ENCODE results near the gene HOXA7. TPM values are rescaled to one million over a fixed set of nuclear protein-coding genes. Genes with fewer than 3 reads are reported as not detected.

HOXA7 gene
- total RNA-seq, 1 experiment from 2014 or later: 2.6 TPM

- no peaks in the 10 kb centered on the region for H3K9me3 ChIP-seq (ENCODE audit: low read length)
- peak; percentile 52 for DNase-seq
- no peaks in the 10 kb centered on the region for H3F3A ChIP-seq (ENCODE audit: low read length, unreplicated experiment)
- no peaks in the 10 kb centered on the region for H3K9me2 ChIP-seq (replicated peaks; ENCODE audit: low read length)
- H3K27me3 ChIP-seq (ENCODE audit: low read length): no peaks in the 10 kb centered on the region
- TF ChIP-seq CTCF (conservative IDR thresholded peaks at IDR 0.05; ENCODE audit: low read depth, low read length) (0 out of 2 replicates have a peak, but pooled peaks have one; percentile 13), EZH2 (IDR thresholded peaks at IDR 0.05; ENCODE audit: low read length, unreplicated experiment) (no peak)
- H2AFZ ChIP-seq (ENCODE audit: low read length): peak overlapping the region; percentile 93
- ChIA-PET POLR2A (ENCODE audit: unreplicated experiment) (interaction anchor here (1.0 kb wide), 1 partner anchor 59 kb away, joined by 5 read pairs; no protein-coding TSS in a partner anchor), CTCF (no interaction called here)
- H3K4me2 ChIP-seq (ENCODE audit: low read length): peak overlapping the region; percentile 94
- peak; percentile 4 for ATAC-seq
- H3K4me3 ChIP-seq (ENCODE audit: low read length): peak overlapping the region; percentile 79
- H3K9ac ChIP-seq (ENCODE audit: low read length): peak overlapping the region; percentile 43
- H3K79me2 ChIP-seq (ENCODE audit: low read length): peaks cover 26% of the 10 kb centered on the region
- no TSS peak for BruUV-seq (replicated peaks)
- peaks cover 28% of the 10 kb centered on the region for H3K4me1 ChIP-seq (ENCODE audit: insufficient read depth, low read length)
- H3K36me3 ChIP-seq (ENCODE audit: low read depth, low read length): no peaks in the 10 kb centered on the region
- no peaks in the 10 kb centered on the region for H4K20me1 ChIP-seq (ENCODE audit: low read length)
- no peak overlapping the region for H3K27ac ChIP-seq (ENCODE audit: low read length)
- intact Hi-C loops (cut with micrococcal nuclease): no loop called here
Observed at GRCh38 chr7:27155816-27156507, 513 bp downstream of the HOXA7 start.

- no TSS peak for BruUV-seq (replicated peaks)
- H3K9ac ChIP-seq (ENCODE audit: low read length): peak overlapping the region; percentile 43; the same call in 1 of the 2 replicates
- peaks cover 26% of the 10 kb centered on the region for H3K4me1 ChIP-seq (ENCODE audit: insufficient read depth, low read length)
- H3K27ac ChIP-seq (ENCODE audit: low read length): no peak overlapping the region
- intact Hi-C loops (cut with micrococcal nuclease): no loop called here
- no peaks in the 10 kb centered on the region for H3K9me3 ChIP-seq (ENCODE audit: low read length)
- H3K27me3 ChIP-seq (ENCODE audit: low read length): no peaks in the 10 kb centered on the region
- peaks cover 31% of the 10 kb centered on the region for H3K79me2 ChIP-seq (ENCODE audit: low read length)
- no peak for DNase-seq
- H3K4me2 ChIP-seq (ENCODE audit: low read length): peak overlapping the region; percentile 94
- CTCF ChIA-PET: no interaction called here
- POLR2A ChIA-PET (ENCODE audit: unreplicated experiment): interaction anchor here (1.0 kb wide), 1 partner anchor 59 kb away, joined by 5 read pairs; no protein-coding TSS in a partner anchor
- H3K9me2 ChIP-seq (replicated peaks; ENCODE audit: low read length): no peaks in the 10 kb centered on the region
- no peaks in the 10 kb centered on the region for H3K36me3 ChIP-seq (ENCODE audit: low read depth, low read length)
- peak overlapping the region; percentile 79 for H3K4me3 ChIP-seq (ENCODE audit: low read length)
- no peaks in the 10 kb centered on the region for H3F3A ChIP-seq (ENCODE audit: low read length, unreplicated experiment)
- TF ChIP-seq EZH2 (IDR thresholded peaks at IDR 0.05; ENCODE audit: low read length, unreplicated experiment) (no peak), EZH2phosphoT487 (IDR thresholded peaks at IDR 0.05; ENCODE audit: borderline replicate concordance, low read length) (no peak), CTCF (conservative IDR thresholded peaks at IDR 0.05; ENCODE audit: low read depth, low read length) (no peak)
- no peak for ATAC-seq
- H2AFZ ChIP-seq (ENCODE audit: low read length): peak overlapping the region; percentile 93
- no peaks in the 10 kb centered on the region for H4K20me1 ChIP-seq (ENCODE audit: low read length)
Observed at GRCh38 chr7:27154901-27155815, 1.3 kb downstream of the HOXA7 start.

All from PC-3 (cell line).